HG02623 (cell line): ENCODE results near the gene PPP1R26.
"Not testable (repeated sequence)": the region's sequence is repeated elsewhere in the genome, so short reads cannot be mapped to it uniquely, and the experiment has no call there.

Source experiments
- ATAC-seq: cut with Tn5 transposase; IDR thresholded peaks from one replicate; pipeline ENCODE4 v1.9.1; 2021; ENCODE audit warnings: moderate library complexity; ENCODE audit not compliant: unreplicated experiment

The PPP1R26 gene

GRCh38 chr9:135521608-135522095, 42.1 kb downstream of the PPP1R26 start:
- ATAC-seq: no peak

GRCh38 chr9:135522137-135522877, 42.7 kb downstream of the PPP1R26 start:
- no peak for ATAC-seq

- no peak for ATAC-seq
Observed at GRCh38 chr9:135522931-135523330, 43.3 kb downstream of the PPP1R26 start.

GRCh38 chr9:135523521-135524129, 44.0 kb downstream of the PPP1R26 start:
- ATAC-seq: no peak

GRCh38 chr9:135524130-135524861, 44.7 kb downstream of the PPP1R26 start:
- no peak for ATAC-seq

- ATAC-seq: no peak
Observed at GRCh38 chr9:135525241-135526088, 45.9 kb downstream of the PPP1R26 start.

- ATAC-seq: no peak
Observed at GRCh38 chr9:135526089-135526729, 46.6 kb downstream of the PPP1R26 start.

- no peak for ATAC-seq
Observed at GRCh38 chr9:135526730-135527571, 47.4 kb downstream of the PPP1R26 start.

- ATAC-seq: not testable (repeated sequence)
Observed at GRCh38 chr9:135528842-135529435, 49.4 kb downstream of the PPP1R26 start.

GRCh38 chr9:135530146-135530545, 50.6 kb downstream of the PPP1R26 start:
- no peak for ATAC-seq

- no peak for ATAC-seq
Observed at GRCh38 chr9:135531096-135531495, 51.5 kb downstream of the PPP1R26 start.

GRCh38 chr9:135533113-135533512, 53.5 kb downstream of the PPP1R26 start:
- ATAC-seq: no peak

GRCh38 chr9:135533674-135534073, 54.1 kb downstream of the PPP1R26 start:
- ATAC-seq: no peak

- not testable (repeated sequence) for ATAC-seq
Observed at GRCh38 chr9:135534192-135534711, 54.7 kb downstream of the PPP1R26 start.

GRCh38 chr9:135534826-135535225, 55.2 kb downstream of the PPP1R26 start:
- ATAC-seq: not testable (repeated sequence)

- not testable (repeated sequence) for ATAC-seq
Observed at GRCh38 chr9:135535631-135536030, 56.0 kb downstream of the PPP1R26 start.

- ATAC-seq: no peak
Observed at GRCh38 chr9:135536216-135536615, 56.6 kb downstream of the PPP1R26 start.
